Measurements from ENCODE around the gene NBPF9. TPM values are rescaled to one million over a fixed set of nuclear protein-coding genes. Genes with fewer than 3 reads are reported as not detected.
"Not testable (repeated sequence)": the region's sequence is repeated elsewhere in the genome, so short reads cannot be mapped to it uniquely, and the experiment has no call there.

Gene NBPF9
- total RNA-seq, 1 experiment from 2014 or later = 3.9 TPM

DNA sequence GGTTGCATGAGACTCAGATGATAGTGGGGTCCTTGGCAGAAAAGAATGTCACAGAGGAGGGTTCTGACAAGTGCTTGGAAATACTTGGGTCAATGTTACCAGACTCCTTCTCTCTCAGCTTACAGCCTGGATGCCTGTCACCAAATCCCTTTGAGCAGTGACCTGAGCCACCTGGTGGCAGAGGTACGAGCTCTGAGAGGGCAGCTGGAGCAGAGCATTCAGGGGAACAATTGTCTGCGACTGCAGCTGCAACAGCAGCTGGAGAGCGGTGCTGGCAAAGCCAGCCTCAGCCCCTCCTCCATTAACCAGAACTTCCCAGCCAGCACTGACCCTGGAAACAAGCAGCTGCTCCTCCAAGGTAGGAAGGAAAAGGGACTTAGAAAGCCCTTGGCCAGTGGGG, 79.0 kb downstream of the NBPF9 start:
- not testable (repeated sequence) for H3K4me2 ChIP-seq (ENCODE audit: insufficient read depth, insufficient read length, low read length); H3K27ac Mint-ChIP-seq; H4K20me1 ChIP-seq (ENCODE audit: control insufficient read depth, insufficient read depth, insufficient read length); H3K9me3 ChIP-seq (ENCODE audit: control insufficient read depth, low read depth, low read length); H2BK15ac ChIP-seq (ENCODE audit: low read depth, low read length); H3K56ac ChIP-seq (ENCODE audit: insufficient read length, low read depth, low read length); DNase-seq; H3T11ph ChIP-seq (ENCODE audit: low read length); H3K36me3 Mint-ChIP-seq (ENCODE audit: insufficient read depth in 1 of 3, low read depth in 3 of 3); H3K18ac ChIP-seq (ENCODE audit: insufficient read length, low read depth, low read length); H4K8ac ChIP-seq (replicated peaks; ENCODE audit: insufficient read length, low read depth, low read length); H2BK5ac ChIP-seq (ENCODE audit: insufficient read length, low read length); H2BK20ac ChIP-seq (ENCODE audit: low read depth, low read length, poor library complexity, severe bottlenecking); H2AFZ ChIP-seq (ENCODE audit: low read length); H2AK5ac ChIP-seq (ENCODE audit: insufficient read length, low read length); H3K4ac ChIP-seq (ENCODE audit: low read depth, low read length); H3K9me3 Mint-ChIP-seq; H2BK12ac ChIP-seq (ENCODE audit: insufficient read length, low read depth, low read length); H3K23ac ChIP-seq (ENCODE audit: insufficient read length, low read depth, low read length); H3K27me3 ChIP-seq (ENCODE audit: insufficient read depth, low read length); H3K27ac ChIP-seq (ENCODE audit: insufficient read length, low read depth, low read length); H3K14ac ChIP-seq (ENCODE audit: insufficient read depth, low read length); H3K9ac ChIP-seq (ENCODE audit: extremely low read depth, insufficient read length, low read length); H3K4me3 Mint-ChIP-seq; H3K4me1 ChIP-seq (ENCODE audit: insufficient read depth, low read length); H4K91ac ChIP-seq (ENCODE audit: insufficient read length, low read depth, low read length); H3K23me2 ChIP-seq (ENCODE audit: insufficient read length, low read depth, low read length, poor library complexity, severe bottlenecking); H3K79me2 ChIP-seq (ENCODE audit: insufficient read depth, low read length); H3K4me1 Mint-ChIP-seq; H4K5ac ChIP-seq (ENCODE audit: insufficient read length, low read depth, low read length); H3K27me3 Mint-ChIP-seq (ENCODE audit: low read depth); H3K79me1 ChIP-seq (ENCODE audit: insufficient read depth, low read depth, low read length, poor library complexity, severe bottlenecking); H2BK120ac ChIP-seq (ENCODE audit: low read depth, low read length, poor library complexity, severe bottlenecking)
- WGBS (ENCODE audit: extremely low coverage, insufficient read length, low lambda C conversion rate) = no CpG with 5 or more reads among the region's 3 CpGs

DNA sequence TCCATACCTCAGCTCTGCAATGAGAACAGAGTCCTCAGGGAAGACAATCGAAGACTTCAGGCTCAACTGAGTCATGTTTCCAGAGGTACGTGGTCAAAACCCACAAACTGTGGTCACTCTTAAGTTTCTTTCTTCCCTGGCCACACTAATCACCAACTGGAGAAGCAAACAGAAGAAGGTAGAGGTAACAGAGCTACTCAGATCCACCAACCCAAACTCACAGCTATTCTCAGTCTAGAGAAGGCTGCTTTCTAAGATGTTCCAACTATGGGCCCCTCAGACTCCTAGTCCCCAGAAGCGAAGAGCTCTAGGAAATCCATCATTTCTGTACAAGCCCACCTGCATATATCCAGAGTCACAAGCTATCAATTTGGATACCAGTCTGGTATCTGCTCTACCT, 84.8 kb downstream of the NBPF9 start:
- WGBS (ENCODE audit: extremely low coverage, insufficient read length, low lambda C conversion rate) = no CpG with 5 or more reads among the region's 3 CpGs

More for the DNA sequence above, 84.8 kb downstream of the NBPF9 start:
- not testable (repeated sequence) for H2AK5ac ChIP-seq (ENCODE audit: insufficient read length, low read length); H2BK20ac ChIP-seq (ENCODE audit: low read depth, low read length, poor library complexity, severe bottlenecking); H3K23ac ChIP-seq (ENCODE audit: insufficient read length, low read depth, low read length); H3K79me1 ChIP-seq (ENCODE audit: insufficient read depth, low read depth, low read length, poor library complexity, severe bottlenecking); H3T11ph ChIP-seq (ENCODE audit: low read length); H3K27me3 Mint-ChIP-seq (ENCODE audit: low read depth); H4K91ac ChIP-seq (ENCODE audit: insufficient read length, low read depth, low read length); H3K56ac ChIP-seq (ENCODE audit: insufficient read length, low read depth, low read length); H3K23me2 ChIP-seq (ENCODE audit: insufficient read length, low read depth, low read length, poor library complexity, severe bottlenecking); H3K9ac ChIP-seq (ENCODE audit: extremely low read depth, insufficient read length, low read length); H4K8ac ChIP-seq (replicated peaks; ENCODE audit: insufficient read length, low read depth, low read length); H2BK120ac ChIP-seq (ENCODE audit: low read depth, low read length, poor library complexity, severe bottlenecking); H3K4me2 ChIP-seq (ENCODE audit: insufficient read depth, insufficient read length, low read length); H3K18ac ChIP-seq (ENCODE audit: insufficient read length, low read depth, low read length); H2BK12ac ChIP-seq (ENCODE audit: insufficient read length, low read depth, low read length); H3K9me3 Mint-ChIP-seq; DNase-seq; H3K36me3 Mint-ChIP-seq (ENCODE audit: insufficient read depth in 1 of 3, low read depth in 3 of 3); H4K5ac ChIP-seq (ENCODE audit: insufficient read length, low read depth, low read length); H4K20me1 ChIP-seq (ENCODE audit: control insufficient read depth, insufficient read depth, insufficient read length); H2BK15ac ChIP-seq (ENCODE audit: low read depth, low read length); H3K4me1 Mint-ChIP-seq; H3K79me2 ChIP-seq (ENCODE audit: insufficient read depth, low read length); H3K4ac ChIP-seq (ENCODE audit: low read depth, low read length); H3K27ac Mint-ChIP-seq; H3K4me3 Mint-ChIP-seq; H3K14ac ChIP-seq (ENCODE audit: insufficient read depth, low read length); H3K27ac ChIP-seq (ENCODE audit: insufficient read length, low read depth, low read length); H3K27me3 ChIP-seq (ENCODE audit: insufficient read depth, low read length); H2AFZ ChIP-seq (ENCODE audit: low read length); H3K4me1 ChIP-seq (ENCODE audit: insufficient read depth, low read length); H2BK5ac ChIP-seq (ENCODE audit: insufficient read length, low read length); H3K9me3 ChIP-seq (ENCODE audit: control insufficient read depth, low read depth, low read length)
